HG03025 (cell line): Measurements from ENCODE around the gene EHBP1.

Experiments used
- ATAC-seq: cut with Tn5 transposase; IDR thresholded peaks from one replicate; pipeline ENCODE4 v1.9.1; 2021; ENCODE audit warnings: mild to moderate bottlenecking, moderate library complexity; ENCODE audit not compliant: unreplicated experiment, low FRiP score

The EHBP1 gene

DNA sequence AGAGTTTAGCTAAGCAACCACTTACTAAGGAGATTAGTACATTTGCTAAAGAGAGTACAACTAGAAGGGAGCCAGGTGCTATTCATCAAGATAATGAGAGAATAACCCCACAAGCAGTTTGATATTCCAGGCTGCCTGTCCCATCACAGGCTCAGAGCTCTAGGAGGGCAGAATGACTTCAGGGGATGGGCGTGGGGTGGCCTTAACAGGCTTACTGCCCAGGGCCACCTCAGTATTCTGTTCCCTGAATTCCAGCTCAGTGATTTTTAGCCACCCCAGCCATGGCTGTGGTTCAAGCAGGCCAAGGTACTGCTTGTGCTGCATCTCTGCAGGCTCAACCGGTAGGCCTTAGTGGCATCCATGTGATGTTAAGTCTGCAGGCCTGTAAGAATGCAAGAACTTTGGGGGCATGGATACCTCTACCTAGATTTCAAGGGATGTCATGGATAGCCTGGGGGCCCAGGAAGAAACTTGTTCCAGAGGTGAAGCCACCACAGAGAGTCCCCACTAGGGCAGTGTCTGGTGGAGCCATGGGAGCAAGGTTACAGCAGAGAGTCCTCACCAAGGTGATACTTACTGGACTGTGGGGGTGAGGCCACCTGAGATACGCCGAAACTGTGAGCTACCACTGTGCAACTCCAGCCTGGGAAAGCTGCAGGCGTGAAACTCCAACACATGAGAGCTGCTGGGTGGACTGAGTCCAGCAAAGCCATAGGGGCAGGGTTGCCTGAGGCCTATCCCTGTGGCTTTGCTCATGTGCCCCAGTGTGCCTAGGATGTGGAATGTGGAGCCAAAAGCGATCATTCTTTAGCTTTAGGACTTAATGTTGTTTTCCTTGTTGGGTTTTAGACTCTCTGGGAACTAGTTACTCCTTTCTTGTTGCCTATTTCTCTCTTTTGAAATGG is 107.7 kb downstream of the EHBP1 start:
- ATAC-seq = no peak

DNA sequence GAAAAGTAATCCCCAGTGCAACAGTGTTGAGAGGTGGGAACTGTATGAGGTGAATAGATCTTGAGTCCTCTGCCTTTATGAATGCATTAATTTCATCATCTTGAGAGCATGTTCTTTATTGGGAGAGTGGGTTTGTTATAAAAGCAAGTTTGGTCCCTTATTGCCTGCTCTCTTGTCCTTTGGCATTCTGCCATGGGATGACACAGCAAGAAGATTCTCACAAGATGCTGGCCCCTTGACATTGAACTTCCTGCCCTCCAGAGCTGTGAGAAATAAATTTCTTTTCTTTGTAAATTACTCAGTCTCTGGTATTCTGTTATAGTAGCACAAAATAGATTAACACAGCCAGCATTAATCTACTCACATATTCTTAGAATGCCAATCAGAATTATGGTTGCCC is 108.6 kb downstream of the EHBP1 start:
- ATAC-seq = no peak

DNA sequence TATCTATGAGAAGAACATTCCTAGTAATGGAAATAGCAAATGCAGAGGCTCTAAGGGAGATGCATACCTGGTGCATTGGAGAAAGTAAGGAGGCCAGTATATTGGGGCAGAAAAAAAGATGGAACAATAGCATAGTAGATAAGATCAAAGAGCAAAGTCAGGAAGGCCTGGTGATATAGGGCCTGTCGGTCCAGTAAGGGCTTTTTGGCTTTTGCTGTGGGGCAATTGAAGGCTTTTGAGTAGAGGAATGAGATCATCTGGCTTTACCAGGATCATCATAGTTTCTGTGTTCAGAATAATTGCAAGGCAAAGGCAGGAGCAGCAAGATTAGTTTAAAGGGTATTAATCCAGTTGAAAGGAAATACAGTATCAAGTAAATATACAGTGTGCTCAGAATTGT is 111.8 kb downstream of the EHBP1 start:
- no peak for ATAC-seq

DNA sequence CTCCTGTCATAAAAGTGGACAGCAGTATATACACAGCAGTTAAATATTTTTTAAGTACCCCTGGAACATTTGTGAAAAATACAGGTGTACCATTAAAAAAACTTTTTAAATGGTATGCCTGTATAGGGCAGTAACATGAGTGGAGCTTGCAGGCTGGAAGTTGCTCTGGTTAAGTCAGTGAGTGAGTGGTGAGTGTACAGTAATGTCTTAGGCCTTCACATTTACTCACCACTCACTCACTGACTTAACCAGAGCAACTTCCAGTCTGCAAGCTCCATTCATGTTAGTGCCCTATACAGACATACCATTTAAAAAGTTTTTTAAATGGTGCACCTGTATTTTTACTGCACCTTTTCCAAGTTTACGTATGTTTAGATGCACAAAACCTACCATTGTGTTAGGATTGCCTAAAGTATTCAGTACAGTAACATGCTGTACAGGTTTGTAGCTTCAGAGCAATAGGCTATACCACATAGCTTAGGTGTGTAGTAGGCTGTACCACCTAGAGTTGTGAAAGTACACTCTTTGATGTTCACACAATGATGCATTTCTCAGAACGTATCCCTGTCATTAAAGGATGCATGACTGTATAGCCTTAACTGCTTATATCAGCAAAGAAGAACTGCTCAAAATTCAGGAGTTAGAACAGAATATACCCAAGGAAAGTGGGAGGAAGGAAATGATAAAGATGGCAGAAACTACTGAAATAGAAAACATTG is 112.6 kb downstream of the EHBP1 start:
- ATAC-seq = no peak

DNA sequence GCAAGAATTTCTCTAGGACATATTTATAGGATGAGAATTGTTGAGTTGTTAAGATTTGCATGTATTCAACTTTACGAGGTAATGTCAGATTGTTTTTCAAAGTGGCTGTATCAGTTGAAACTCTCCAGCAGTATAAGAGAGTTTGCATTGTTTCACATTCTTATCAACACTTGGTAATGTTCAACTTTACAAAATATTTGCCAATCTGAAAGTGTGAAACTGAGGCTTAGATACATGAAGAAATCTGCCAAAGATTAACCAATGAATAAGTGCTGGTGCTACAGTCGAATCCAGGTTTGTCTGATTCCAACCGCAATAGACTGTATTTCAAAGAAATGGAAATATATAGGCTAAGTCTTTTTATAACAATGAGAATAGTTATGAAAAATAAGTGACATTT is 117.0 kb downstream of the EHBP1 start:
- no peak for ATAC-seq

DNA sequence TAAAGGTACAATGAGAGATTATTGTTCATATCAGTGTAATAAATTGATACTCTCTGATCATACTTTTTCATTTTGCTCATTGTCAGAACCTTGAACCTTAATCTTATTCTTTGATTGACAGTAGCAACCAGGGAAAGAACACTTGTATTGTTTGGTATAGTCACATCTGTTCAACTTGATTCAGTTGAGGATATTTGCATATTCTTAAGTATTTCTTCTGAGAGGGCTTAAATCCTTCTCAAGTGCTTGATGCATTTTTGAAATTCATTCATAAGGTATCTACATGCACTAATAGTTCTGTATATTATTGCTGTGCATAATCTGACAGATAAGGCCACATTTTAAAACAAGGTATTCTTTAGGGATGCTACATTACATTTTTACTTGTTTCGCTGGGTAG is 118.9 kb downstream of the EHBP1 start:
- ATAC-seq = no peak

DNA sequence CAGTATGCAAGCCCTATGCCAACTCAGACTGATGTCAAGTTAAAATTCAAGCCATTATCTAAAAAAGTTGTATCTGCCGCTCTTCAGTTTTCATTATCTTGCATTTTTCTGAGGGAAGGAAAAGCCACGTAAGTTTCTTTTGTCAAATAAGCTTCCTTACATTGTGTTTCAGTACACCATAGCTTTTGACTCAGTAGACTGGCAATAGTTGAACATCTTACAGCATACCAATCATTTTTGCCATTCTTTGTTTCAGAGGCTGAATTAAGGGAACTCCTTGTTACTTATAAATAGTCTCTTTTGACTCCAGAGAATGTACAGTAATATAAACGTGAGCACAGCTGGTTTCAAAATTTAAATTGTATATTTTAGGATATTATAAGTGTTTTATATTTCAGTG is 120.6 kb downstream of the EHBP1 start:
- ATAC-seq = no peak

DNA sequence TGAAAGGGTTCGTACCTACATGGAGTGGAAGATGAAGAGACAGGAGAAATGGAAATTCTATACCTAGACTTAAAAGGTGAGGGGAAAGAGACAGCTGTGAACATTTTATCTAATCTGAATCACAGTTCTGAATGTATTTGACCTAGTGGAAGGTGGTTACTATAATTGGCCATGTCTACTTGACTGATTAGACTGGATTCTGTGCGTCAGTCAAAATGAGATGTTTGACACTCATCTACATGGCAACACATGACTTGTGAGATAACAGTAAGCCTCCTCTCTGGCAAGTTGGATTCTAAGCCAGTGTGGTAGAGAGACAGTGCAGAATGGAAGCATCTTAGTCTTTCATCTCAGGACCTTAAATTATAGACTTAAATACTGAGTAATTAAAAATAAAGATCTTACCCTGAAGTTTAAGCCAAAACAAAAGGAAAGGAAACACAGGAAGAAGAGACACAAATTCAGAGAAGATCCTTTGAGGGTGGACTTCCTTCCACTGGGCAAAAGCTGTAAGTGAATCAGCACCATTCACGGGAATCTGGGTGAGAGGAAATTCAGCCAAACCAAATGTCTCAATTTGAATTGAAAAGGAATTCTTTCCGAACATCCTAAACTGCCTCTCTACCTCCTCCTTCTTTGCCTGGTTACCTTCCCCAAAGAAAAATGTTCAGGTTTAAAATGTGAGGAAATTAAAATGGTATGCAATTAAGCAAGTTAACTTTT is 121.6 kb downstream of the EHBP1 start:
- ATAC-seq = no peak

DNA sequence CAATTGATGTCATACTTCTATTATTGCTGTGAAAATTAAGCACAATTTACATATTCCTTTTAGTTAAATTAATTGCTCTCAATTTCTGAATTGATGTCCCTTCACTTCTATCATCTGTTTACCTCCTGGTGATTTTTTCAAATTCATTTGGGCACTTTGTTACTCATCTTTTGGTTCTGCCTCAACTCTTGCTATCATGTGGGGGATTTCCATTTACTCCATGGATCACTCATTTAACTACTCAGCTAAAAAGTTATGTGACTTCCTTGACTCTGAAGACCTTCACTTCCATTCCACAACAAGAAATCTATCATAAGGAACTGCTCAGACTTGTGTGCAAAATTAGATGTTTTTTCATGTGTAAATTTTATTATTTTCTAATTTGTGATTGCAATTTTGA is 126.2 kb downstream of the EHBP1 start:
- no peak for ATAC-seq

DNA sequence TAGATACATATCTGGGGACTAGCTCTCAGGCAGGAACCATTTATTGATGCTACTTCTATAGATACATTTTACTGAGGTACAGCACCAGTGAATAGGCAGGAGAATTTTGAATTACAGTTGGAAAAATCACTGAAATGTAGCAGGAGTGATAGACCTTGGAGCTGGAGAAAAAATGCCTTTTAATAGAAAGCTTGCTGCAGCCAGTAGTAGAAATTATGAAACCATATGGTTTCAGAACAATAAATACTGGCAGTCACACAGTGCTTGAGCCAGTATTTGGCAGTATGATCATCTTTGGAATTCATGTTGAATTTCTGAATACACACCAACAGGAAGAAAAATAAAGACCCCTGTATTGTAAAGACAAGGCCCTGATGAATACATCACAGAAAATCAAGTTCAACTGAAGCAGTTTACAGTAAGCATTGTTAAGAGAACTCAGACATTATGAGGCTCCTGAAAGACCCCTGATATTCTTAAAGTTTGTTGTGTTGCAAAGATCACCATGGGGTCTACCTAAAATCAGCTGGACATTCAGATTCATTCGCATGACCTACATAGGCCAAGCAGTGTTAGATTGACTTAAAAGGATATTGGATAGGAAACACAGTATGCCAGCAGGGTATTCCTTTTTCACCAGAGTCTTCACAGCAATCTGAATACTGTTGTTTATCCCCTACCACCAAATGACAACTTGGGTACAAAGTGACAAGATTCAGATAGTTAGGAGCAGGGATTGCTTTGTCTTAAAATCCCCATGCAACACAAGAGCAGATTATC is 139.0 kb downstream of the EHBP1 start:
- ATAC-seq = no peak

DNA sequence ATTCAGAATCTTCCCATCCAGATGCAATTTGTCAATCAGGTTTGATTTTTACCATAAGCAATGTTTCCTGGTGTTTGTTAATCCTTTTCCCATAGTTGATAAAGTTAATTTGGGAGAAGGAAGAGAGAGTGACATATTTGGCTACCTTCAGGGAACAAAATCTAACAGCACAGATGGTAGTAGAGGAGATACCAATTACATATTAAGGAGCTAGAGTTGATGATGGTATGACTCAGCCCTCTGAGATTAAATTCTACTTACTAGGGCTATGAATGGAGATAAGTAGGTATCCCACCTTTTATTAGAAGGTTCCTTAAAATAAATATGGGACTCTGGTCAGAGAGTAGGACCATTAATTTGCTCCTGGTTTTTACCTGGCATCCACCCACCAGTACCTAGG is 139.7 kb downstream of the EHBP1 start:
- ATAC-seq = no peak

DNA sequence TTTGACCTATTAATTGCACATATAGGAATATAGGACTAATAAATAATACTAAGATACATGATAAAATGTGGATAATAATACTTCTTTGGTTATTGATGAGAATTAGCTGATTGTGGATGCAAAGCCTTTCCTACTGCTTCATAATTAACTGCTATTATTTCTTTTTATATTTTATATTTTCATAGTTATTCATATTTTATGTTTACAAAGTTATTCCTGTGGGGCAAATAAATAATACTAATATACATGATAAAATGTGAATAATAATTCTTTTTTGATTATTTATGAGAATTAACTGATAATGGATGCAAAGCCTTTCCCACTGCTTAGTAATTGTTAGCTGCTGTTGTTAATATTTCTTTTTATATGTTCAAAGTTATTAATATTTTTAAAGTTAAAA is 146.7 kb downstream of the EHBP1 start:
- ATAC-seq = no peak

DNA sequence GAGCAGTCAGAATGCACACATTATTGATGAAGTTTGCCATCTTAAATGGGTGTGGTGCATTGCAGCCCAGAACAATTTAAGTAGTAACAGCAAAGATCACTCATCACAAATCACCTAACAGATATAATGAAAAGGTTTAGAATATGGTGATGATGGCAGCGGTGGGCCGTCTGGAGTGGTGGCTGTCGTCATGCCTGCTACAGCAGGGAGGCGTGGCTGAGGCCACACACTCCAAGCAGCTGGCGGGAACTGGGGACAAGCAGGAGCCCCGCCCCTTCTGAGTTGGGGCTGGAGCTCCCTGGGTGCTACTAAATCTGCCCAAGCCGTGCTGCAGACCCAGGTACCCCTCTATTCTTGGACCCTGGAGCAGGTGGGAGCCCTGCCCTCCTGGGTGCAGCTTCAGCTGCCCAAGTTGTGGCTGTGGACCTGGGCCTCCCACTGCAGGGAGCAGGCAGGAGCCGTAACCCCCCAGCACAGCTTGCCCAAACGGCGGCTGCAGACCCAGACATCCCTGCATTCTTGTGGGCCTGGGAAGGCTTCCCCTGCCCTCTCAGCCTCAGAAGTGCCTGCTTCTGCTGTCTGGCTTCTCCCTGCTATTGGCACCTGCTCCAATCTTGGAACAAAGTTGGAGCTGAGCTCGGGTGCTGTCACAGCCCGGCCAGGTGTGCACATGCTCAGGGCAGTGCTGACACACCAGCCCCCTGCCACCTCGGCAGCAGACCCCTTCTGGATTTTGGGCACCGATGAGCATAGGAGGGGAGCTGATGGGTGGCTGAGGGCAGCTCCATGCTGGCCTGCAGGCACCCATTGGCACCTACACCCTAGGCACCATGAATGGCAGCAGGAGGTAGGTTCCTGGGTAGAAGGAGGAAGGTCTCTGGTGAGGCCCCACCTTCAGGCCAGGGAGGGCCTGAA is 149.3 kb downstream of the EHBP1 start:
- ATAC-seq = no peak

DNA sequence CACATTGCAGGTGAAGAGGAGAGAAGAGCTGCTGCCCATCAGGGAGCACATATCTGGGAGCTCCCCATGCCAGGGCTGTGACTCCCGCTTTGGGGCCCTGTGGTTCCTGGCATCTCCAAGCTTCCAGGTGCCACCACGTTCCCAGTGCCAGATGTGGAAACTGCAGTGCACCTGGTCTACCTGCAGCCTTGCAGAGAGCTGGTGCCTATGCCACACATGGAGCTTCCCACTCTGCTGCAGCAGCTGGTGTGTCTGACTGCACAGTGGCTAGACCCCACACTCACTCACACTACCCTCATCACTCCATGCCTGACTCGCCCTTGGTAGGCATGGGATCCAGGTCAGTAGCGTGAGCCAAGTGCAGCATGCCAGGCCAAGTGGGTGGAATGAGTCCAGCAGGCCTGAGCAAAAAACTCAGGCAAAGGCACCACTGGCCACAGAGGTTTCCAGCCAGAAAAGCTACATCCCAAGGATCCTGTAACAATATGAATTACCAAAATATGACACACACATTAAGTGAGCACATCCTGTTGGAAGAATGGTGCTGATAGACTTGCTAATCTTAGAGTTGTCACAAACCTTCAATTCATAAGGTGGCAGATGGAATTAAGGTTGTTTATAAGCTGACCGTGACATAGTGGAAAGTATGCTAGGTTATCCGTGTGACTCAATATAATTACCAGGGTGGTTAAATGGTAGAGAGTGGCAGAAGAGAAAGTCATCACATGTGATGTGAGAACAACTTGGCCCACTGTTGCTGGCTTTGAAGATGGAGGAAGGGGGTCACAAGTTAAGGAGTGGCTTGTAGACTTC is 150.9 kb downstream of the EHBP1 start:
- no peak for ATAC-seq

DNA sequence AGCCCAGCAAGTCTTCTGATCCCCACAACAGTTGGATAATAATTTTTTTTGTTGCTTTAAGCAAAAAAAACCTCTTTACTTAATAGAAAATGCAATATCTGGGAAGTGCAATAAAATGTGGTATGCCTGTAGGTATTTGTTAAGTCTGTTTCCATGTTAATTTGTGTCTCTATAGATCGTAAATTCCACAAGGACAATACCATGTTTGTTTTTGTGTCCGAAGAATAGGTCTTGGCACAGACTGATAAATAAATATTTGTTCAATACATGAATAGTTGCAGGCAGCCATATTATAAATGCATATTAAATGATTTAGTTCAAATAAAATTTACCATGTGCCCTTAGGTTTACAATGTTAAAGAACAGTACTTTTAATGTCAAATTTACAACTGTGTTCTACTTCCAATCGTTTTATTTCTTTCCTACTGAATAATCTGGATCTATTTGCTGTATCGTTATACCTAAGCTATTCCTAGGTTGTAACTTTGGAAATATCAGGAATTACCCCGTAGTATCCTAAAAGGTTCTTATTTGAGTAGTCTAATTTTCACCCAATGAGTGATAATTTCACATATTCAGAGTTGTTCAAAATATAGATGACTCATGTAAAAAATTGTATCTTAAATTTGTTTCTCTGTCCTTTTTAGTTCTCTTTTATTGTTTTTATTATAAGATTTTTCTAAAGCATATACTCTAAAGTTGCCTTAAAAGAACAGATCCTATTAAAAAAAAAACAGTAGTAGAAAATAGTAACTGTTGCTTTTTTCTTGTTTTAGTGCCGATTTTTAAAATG is 151.8 kb downstream of the EHBP1 start:
- ATAC-seq = no peak

DNA sequence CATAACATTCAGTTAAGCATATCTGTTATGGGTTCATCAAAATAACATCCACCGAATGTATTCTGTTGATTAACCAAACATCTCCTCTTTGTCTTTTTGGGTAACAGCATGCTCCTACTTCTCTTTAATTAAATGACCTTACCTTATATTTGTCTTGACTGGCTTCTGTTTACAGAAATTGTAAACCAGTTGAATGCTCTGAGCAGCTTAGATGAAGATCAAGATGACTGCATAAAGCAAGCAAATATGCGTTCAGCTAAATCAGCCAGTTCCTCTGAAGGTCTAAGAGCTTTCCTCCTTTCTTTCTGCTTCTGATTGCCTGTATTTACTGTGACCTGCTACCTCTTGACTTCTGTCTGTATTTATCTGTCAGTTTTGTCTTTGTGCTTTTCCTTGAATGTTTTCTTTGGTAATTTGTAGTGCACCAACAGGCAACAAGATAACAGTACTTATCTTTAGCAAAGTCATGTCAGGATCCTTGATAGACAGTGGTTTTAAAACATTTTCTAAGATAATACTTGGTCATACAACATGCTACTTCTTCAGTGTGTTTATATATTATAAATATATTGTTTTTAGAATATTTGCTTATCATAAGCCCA is 152.8 kb downstream of the EHBP1 start:
- ATAC-seq = no peak

DNA sequence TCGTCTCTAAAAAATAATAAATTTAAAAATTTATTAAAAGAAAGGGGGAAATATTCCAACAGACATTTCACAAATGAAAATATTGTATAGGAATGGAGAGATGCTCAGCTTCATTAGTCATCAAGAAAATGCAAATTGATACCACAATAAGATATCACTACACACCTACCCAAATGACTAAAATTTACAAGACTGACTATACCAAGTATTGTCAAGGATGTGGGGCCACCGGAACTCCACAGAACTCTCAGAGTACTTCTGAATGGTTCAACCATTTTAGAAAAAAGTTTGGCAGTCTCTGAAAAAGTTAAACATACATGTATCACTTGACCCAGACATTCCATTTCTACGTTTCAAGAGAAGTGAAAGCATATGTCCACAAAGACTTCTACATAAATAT is 163.4 kb downstream of the EHBP1 start:
- no peak for ATAC-seq

DNA sequence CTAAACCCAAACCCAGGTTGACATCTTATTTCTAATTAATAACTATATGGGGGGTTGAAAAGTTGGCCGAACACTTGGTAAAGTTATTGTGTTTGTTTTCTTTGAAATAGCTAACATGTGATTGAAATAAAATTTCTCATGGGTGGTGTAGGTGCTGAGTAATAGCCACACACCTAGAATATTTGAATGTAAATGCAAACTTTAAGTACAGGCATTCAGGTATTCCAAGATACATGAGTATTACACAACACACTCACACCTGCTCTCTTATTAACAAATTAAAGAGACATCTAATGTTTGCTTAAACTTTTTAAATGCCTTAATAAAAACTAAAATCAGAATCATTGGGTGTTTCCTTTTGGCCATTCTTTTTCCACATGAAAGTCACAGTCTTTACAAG is 165.5 kb downstream of the EHBP1 start:
- no peak for ATAC-seq
